PC-3 (cell line): Measurements from ENCODE around the gene GABRG3. TPM values are rescaled to one million over a fixed set of nuclear protein-coding genes. Genes with fewer than 3 reads are reported as not detected.

Source experiments
- ATAC-seq: fragments of 200-7000 bp; cut with Tn5 transposase; 2 replicates; pipeline ENCODE4 v1.9.1; 2020; ENCODE audit warnings: mild to moderate bottlenecking, moderate library complexity
- BruUV-seq: library from RNA; stranded (reverse); fragments of 400-500 nt; replicated peaks from 2 replicates; lab custom pipeline; 2021; lab: Mats Ljungman, UMichigan
- CTCF ChIA-PET: fragments of 300-600 bp; sonication (Branson Sonifier 250); formaldehyde crosslinking; loops from one replicate; lab custom pipeline; 2022; ENCODE audit warnings: antibody characterized with exemption; lab: Charles Lee
- POLR2A ChIA-PET: fragments of 300-600 bp; sonication (Branson Sonifier 250); formaldehyde crosslinking; loops from one replicate; lab custom pipeline; 2022; ENCODE audit warnings: antibody characterized with exemption; ENCODE audit not compliant: unreplicated experiment; lab: Charles Lee
- DNase-seq: peaks from one replicate; pipeline ENCODE4 v3.0.0-alpha.2; 2015
- H2AFZ ChIP-seq: fragments of 300-600 bp; sonication (generic); 2 replicates; pipeline ENCODE4 v1.6.0; 2016; ENCODE audit warnings: antibody characterized with exemption, low read length
- H3F3A ChIP-seq: fragments of 300-600 bp; sonication (generic); one replicate; pipeline ENCODE4 v1.6.0; 2017; ENCODE audit warnings: antibody characterized with exemption, low read length, control low read depth, mild to moderate bottlenecking; ENCODE audit not compliant: unreplicated experiment
- H3K27ac ChIP-seq: fragments of 300-600 bp; sonication (generic); 2 replicates; pipeline ENCODE4 v1.5.1; 2016; ENCODE audit warnings: mild to moderate bottlenecking, low read length
- H3K27me3 ChIP-seq: fragments of 300-600 bp; sonication (generic); 2 replicates; pipeline ENCODE4 v1.6.1; 2016; ENCODE audit warnings: low read length, mixed read lengths
- H3K36me3 ChIP-seq: fragments of 300-600 bp; sonication (generic); 2 replicates; pipeline ENCODE4 v1.6.1; 2016; ENCODE audit warnings: low read depth, mixed run types, low read length, mixed read lengths
- H3K4me1 ChIP-seq: fragments of 300-600 bp; sonication (generic); 2 replicates; pipeline ENCODE4 v1.5.1; 2016; ENCODE audit warnings: low read length; ENCODE audit not compliant: insufficient read depth
- H3K4me2 ChIP-seq: fragments of 300-600 bp; sonication (generic); 2 replicates; pipeline ENCODE4 v1.6.0; 2016; ENCODE audit warnings: low read length
- H3K4me3 ChIP-seq: fragments of 300-600 bp; sonication (generic); 2 replicates; pipeline ENCODE4 v1.5.1; 2016; ENCODE audit warnings: mild to moderate bottlenecking, low read length, mixed read lengths
- H3K79me2 ChIP-seq: fragments of 300-600 bp; sonication (generic); 2 replicates; pipeline ENCODE4 v1.6.1; 2017; ENCODE audit warnings: low read length, mixed read lengths
- H3K9ac ChIP-seq: fragments of 300-600 bp; sonication (generic); 2 replicates; pipeline ENCODE4 v1.6.0; 2016; ENCODE audit warnings: mild to moderate bottlenecking, low read length
- H3K9me2 ChIP-seq: fragments of 300-600 bp; sonication (generic); replicated peaks from 2 replicates; pipeline ENCODE4 v1.6.1; 2016; ENCODE audit warnings: mixed run types, low read length, mixed read lengths
- H3K9me3 ChIP-seq: fragments of 300-600 bp; sonication (generic); 2 replicates; pipeline ENCODE4 v1.6.1; 2016; ENCODE audit warnings: low read length, mixed read lengths
- H4K20me1 ChIP-seq: fragments of 300-600 bp; sonication (generic); 2 replicates; pipeline ENCODE4 v1.6.1; 2016; ENCODE audit warnings: low read length, mixed read lengths
- CTCF ChIP-seq: fragments of 300-600 bp; sonication (generic); conservative IDR thresholded peaks from 2 replicates; pipeline ENCODE4 v1.5.1; 2017; ENCODE audit warnings: antibody characterized with exemption, low read depth, mild to moderate bottlenecking, low read length
- EZH2 ChIP-seq: fragments of 300-600 bp; sonication (generic); IDR thresholded peaks from one replicate; pipeline ENCODE4 v1.6.1; 2017; ENCODE audit warnings: antibody characterized with exemption, mild to moderate bottlenecking, low read length; ENCODE audit not compliant: unreplicated experiment
- EZH2phosphoT487 ChIP-seq: fragments of 300-600 bp; sonication (generic); IDR thresholded peaks from 2 replicates; pipeline ENCODE4 v1.6.1; 2018; ENCODE audit warnings: mild to moderate bottlenecking, antibody characterized with exemption, low read length, borderline replicate concordance
- intact Hi-C: fragments of 100-400 bp; cut with micrococcal nuclease; formaldehyde crosslinking; loops from 2 replicates; pipeline ENCODE4 v1.9.0; 2023
- total RNA-seq: library from RNA; depleted of rRNA; stranded (reverse); fragments of >200 nt; gene quantifications from 2 replicates; pipeline ENCODE4 v1.2.3, GENCODE V29; 2014

The GABRG3 gene
- total RNA-seq, 1 experiment from 2014 or later: 0.11 TPM

GRCh38 chr15:27067175-27067574, 96.2 kb downstream of the GABRG3 start:
- POLR2A ChIA-PET: no interaction called here
- CTCF ChIA-PET: no interaction called here

GRCh38 chr15:27070841-27071240, 99.9 kb downstream of the GABRG3 start:
- no TSS peak for BruUV-seq
- no peaks in the 10 kb centered on the region for H3K27me3 ChIP-seq
- no peaks in the 10 kb centered on the region for H3K9me2 ChIP-seq
- H3K4me1 ChIP-seq: no peaks in the 10 kb centered on the region
- CTCF ChIA-PET: no interaction called here
- H4K20me1 ChIP-seq: no peaks in the 10 kb centered on the region
- no peaks in the 10 kb centered on the region for H3F3A ChIP-seq
- POLR2A ChIA-PET: no interaction called here
- TF ChIP-seq EZH2 (no peak), EZH2phosphoT487 (no peak), CTCF (no peak)
- H3K4me2 ChIP-seq: no peak overlapping the region
- H3K4me3 ChIP-seq: no peak overlapping the region
- no peak overlapping the region for H3K9ac ChIP-seq
- no peak for DNase-seq
- H3K36me3 ChIP-seq: no peaks in the 10 kb centered on the region; the same call in 1 of the 2 replicates
- H3K9me3 ChIP-seq: peaks cover 24% of the 10 kb centered on the region
- H2AFZ ChIP-seq: no peak overlapping the region
- no peaks in the 10 kb centered on the region for H3K79me2 ChIP-seq
- H3K27ac ChIP-seq: no peak overlapping the region
- intact Hi-C loops: no loop called here
- no peak for ATAC-seq

More at GRCh38 chr15:27067175-27067574, 96.2 kb downstream of the GABRG3 start:
- Histone ChIP-seq H3F3A (no peaks in the 10 kb centered on the region), H4K20me1 (no peaks in the 10 kb centered on the region), H2AFZ (no peak overlapping the region), H3K27ac (no peak overlapping the region), H3K9me3 (peaks cover 25% of the 10 kb centered on the region), H3K79me2 (no peaks in the 10 kb centered on the region), H3K9me2 (no peaks in the 10 kb centered on the region), H3K4me1 (no peaks in the 10 kb centered on the region), H3K36me3 (no peaks in the 10 kb centered on the region; the same call in 1 of the 2 replicates), H3K4me2 (no peak overlapping the region), H3K9ac (no peak overlapping the region), H3K27me3 (no peaks in the 10 kb centered on the region), H3K4me3 (no peak overlapping the region)
- intact Hi-C loops: no loop called here
- no peak for TF ChIP-seq EZH2phosphoT487
- TF ChIP-seq CTCF: no peak
- TF ChIP-seq EZH2: no peak
- ATAC-seq (no peak), DNase-seq (no peak)
- BruUV-seq: no TSS peak

DNA sequence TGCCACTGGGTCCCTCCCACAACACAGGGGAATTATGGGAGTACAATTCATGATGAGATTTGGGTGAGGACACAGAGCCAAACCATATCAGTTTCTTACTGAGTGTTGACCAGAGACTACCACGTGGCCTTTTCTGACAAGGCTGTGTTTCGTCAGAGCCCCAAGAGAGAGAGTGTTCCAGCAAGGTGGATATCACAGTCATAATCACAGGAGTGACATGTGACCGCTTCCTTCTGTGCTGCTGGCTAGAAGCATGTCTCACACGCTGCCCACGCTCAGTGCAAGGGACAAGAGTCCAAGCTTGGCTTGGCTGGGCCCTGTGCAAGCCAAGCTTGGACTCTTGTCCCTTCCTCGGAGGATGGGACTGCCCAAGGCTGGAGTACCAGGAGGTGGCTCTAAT, 103.2 kb downstream of the GABRG3 start:
- Histone ChIP-seq H3K79me2 (no peaks in the 10 kb centered on the region), H2AFZ (no peak overlapping the region), H3K9me3 (peaks cover 11% of the 10 kb centered on the region; the same call in 1 of the 2 replicates), H3K9me2 (no peaks in the 10 kb centered on the region), H3K4me3 (no peak overlapping the region), H4K20me1 (no peaks in the 10 kb centered on the region), H3F3A (no peaks in the 10 kb centered on the region), H3K4me2 (no peak overlapping the region), H3K9ac (no peak overlapping the region), H3K27ac (no peak overlapping the region), H3K4me1 (no peaks in the 10 kb centered on the region), H3K36me3 (no peaks in the 10 kb centered on the region), H3K27me3 (no peaks in the 10 kb centered on the region)
- intact Hi-C loops: no loop called here
- no TSS peak for BruUV-seq
- POLR2A ChIA-PET: no interaction called here
- DNase-seq (no peak), ATAC-seq (no peak)
- TF ChIP-seq EZH2 (no peak), CTCF (no peak), EZH2phosphoT487 (no peak)
- CTCF ChIA-PET: no interaction called here
